ENCODE data around the gene INO80.
A peak's percentile ranks its signal among the peaks of the same experiment; 100 is the strongest.
"Not testable (repeated sequence)": the region's sequence is repeated elsewhere in the genome, so short reads cannot be mapped to it uniquely, and the experiment has no call there.

INO80 gene

DNA sequence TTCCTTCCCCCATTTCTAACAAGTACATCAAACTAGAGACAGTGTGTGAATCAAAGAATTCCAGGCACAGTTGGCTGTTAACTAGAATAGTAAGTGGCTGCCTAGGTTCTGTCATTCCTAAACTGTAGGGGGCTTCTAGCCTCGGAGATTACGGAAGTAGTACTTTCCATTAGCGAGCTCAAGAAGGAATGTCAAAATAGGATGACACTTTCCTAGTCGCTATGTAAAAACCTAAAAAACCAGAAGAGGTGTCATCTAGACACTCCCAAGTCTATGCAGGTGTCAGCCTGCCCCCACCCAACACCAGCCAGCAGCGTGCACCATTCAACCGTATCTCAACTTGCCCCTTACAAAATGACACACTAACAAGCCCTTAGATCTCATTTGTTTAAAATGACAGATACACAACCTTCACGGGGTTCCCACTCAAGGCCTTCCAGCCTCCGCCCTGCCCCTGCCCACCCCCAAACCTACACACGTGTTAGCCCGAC, 874 bp downstream of the INO80 start:
- peak; percentile 62 for DNase-seq

DNA sequence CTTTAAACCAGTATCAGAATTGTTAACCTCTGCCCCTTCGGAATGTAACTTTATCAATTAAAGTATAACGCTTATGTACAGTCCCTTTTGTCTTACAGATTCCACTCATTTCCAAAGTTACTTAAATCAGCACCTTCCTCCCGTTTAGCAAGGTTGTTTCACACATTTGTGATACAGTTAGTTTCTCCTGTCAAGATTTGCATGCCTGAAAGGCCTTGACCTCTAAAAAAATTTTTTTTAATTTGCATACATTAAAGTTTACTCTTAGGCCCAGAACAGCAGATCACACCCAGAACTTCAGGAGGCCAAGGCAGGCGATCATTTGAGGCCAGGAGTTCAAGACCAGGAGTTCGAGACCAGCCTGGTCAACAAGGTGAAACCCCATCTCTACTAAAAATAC, 9.1 kb downstream of the INO80 start:
- no peak for DNase-seq

DNA sequence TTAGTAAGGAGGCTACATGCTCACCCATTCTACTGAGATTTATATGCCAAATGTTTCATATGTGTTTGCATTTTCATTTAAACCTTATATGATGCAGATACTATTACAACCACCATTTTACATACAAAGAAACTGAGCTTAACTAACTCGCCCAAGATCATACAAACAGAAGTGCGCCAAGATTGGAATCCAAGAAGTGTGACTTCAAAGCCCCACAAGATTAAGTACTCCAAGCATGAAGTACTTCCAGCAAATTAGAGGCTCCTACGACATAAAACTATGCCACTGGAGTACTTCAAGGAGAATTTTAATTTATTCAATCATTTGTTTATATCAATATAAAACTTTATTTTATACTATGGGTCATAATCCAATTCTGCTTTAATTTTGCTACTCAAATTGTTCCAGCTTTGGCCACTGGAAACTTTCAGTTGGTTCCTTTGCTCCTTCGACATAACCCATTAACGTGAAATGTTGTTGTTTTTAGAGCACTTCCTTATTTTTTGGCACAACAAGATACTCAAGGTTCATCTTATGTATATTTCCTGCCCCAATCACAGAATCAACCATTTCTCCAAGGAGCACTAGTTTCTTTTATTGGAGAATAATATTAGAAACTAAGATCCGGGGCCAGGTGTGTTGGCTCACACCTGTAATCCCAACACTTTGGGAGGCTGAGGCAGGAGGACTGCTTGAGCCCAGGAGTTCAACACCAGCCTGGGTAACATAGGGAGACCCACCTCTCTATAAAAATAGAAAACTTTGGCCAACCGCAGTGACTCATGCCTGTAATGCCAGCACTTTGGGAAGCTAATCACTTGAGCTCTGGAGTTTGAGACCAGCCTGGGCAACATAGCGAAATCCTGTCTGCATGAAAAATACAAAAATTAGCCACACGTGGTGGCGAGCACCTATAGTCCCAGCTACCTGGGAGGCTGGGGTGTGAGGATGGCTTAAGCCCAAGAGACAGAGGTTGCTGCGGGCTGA, 10.4 kb downstream of the INO80 start:
- no peak for DNase-seq

DNA sequence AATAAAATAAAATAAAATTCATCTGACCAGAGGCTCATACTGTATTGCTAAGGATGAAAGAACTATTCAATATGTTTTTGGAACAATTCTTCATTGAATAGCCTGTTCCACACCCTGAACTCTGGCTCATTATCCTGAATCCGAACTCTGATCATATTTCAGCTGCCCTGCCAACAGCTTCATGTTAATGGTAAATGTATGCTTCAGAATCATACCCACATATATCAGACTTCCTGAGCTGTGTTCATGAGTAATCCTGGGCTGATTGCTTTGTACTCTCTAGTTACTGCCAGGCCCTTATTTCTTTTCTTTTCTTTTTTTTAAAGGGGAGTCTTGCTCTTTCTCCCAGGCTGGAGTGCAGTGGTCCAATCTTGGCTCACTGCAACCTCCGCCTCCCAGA, 11.8 kb downstream of the INO80 start:
- no peak for DNase-seq

DNA sequence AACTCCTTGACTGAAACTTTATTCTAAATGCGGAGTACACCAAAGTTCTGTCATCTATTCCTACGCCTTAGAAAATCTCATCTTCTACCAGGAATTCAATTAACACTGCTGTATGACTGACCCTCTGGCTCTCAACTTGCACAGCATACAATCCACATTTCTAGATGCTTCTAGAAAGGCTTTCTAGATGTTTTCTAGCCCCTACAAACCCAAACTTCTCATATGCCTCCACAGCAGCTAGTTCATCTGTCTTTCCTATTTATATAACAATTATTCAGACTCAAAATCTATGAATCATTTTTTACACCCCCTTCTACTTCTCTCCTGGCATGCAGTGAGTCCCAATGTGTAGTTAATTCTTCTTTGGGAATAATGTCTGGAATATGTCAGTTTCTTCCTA, 13.2 kb downstream of the INO80 start:
- no peak for DNase-seq

DNA sequence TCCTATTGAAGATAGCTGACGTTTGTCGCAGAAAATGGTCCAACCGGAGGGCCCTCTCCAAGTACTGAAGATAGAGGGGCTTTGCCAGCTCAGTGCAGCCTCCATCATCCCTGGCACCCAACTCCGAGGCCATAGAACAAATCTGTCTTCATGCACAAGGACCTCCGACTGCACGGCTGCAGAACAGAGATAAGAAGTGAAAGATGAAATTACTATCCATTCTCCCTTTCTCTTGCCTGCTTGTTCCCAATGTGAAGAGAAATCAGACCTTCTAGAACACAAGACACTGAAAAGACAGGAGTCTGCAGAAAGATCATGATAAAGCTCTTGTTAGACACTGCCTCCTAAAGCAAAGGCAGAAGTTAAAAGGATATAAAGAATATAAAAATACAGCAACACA, 19.9 kb downstream of the INO80 start:
- no peak for DNase-seq

DNA sequence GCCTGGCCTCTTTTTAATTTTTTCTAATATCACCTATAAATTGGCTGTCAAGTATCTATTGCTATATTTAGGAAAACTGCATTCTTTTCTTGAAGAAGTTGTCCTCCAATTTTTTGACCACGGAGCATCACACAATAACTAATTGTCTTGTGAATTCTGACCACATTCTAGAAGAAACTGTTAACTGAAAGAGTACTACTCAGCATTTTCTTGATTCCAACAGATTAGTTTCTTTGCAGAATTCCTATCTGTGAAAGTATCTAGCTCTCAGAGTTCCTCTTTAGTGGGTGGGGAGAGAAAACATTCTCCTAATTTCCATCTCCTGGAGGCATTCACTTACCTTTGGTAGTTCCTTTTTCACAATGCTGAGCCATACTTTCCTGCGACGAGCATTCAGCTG, 31.1 kb downstream of the INO80 start:
- DNase-seq: no peak

DNA sequence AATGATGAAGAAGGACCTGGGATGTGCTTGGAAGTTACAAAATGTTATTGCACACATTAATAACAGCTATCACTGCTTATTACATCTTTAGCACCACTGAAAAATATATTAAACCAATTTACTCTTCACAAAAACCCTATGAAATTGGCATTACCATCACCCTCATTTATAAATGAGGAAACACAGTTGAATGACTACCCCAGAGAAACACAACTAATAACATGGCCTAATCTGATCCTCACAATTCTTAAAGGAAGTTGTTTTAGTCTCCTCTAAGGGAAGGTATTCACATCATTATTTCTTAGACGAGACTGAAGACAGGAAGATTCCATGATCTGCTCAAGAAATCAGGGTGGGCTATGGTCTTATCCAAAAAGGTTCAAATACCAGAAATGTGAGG, 35.9 kb downstream of the INO80 start:
- no peak for DNase-seq

DNA sequence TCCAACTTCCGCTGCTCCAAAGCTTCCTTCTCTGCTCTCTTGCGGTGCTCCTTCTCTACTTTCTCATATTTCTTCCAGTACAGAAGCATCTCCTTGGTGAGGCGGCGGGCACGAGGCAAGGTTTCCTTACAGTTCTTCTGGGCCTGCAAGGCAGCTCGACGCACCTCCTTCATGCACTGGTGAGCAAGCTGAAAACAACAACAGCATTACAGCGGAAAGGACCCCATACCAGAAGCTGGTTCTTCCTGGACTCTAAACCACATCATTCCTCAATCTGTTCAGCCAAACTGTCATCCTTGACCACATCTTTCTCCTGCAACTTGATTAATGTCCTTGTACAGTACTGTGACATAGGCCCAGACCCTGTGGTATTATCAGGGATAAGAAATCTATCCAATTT, 36.4 kb downstream of the INO80 start:
- no peak for DNase-seq

DNA sequence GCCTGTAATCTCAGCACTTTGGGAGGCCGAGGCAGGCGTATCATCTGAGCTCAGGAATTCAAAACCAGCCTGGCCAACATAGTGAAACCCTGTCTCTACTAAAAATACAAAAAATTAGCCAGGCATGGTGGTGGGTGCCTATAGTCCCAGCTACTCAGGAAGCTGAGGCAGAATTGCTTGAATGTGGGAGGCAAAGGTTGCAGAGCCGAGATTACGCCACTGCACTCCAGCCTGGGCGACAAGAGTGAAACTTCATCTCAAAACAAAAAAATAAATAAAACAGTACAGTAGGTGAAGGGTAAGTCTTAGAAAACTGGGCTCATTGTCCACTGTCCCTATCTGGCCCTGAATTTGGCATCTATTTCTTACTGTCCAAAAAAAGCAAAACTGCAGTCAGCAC, 37.2 kb downstream of the INO80 start:
- DNase-seq: not testable (repeated sequence)

DNA sequence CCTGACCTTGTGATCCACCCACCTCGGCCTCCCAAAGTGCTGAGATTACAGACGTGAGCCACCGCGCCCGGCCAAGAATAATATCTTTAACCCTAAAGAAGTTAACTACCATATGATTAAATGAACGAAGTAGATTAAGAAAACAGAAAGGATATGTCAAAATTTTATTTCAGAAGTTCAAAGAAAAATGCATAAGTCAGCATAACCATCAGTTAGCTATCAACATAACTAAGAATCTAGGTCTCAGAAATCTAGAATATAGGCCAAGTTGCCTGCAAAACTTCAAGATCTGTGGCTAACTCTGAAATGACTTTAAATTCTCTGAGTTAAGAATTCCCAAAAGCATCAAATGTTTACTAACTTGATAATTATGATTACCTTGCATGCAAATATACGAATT, 38.0 kb downstream of the INO80 start:
- no peak for DNase-seq

DNA sequence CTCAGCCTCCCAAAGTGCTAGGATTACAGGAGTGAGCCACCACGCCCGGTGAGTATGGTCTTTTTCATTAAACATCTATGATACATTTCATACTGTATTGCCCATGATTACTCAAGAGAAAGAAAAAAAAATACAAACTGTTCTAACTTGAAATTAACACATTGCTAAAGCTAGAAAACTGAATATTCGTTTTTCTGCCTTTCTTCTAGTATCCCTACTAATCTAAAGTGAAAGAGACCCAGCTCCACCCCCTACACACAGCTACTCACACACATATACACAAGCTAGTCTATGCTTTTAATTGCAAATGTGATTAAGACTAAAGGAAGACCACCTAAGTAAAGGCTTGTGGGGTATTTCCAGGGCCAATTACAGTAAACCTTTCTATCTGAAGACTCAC, 43.1 kb downstream of the INO80 start:
- no peak for DNase-seq

DNA sequence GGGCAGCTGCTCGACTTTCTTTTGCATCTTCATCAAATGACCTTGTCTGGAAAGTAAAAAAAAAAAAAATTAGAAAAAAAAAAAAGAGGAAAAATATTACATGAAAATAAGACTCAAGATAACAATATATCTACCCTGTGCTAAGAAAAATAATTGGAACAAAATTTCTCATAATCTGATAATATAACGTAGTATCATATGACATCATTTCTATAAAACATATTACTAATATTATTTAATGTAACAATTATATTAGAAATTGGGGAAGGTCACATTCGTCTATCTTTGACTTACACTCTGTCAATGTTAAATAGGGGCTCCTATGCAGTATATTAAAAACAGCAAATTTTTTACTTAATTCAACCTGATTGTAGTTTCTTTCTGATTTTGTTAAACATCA, 44.1 kb downstream of the INO80 start:
- DNase-seq: no peak

DNA sequence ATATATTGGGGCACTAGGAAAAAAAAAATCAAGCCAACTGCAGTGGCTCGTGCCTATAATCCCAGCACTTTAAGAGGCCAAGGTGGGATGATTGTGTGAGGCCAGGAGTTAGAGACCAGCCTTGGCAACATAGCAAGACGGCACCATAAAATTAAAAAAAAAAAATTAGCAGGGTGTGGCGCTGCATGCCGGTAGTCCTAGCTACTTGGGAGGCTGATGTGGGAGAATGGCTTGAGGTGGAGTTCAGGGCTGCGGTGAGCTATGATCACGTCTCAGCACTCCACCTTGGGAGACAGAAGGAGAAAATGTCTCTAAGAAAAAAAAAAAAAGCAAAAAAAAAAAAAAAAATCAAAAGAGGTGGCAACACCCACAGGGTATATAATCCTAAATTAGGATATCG, 49.6 kb downstream of the INO80 start:
- DNase-seq: no peak

DNA sequence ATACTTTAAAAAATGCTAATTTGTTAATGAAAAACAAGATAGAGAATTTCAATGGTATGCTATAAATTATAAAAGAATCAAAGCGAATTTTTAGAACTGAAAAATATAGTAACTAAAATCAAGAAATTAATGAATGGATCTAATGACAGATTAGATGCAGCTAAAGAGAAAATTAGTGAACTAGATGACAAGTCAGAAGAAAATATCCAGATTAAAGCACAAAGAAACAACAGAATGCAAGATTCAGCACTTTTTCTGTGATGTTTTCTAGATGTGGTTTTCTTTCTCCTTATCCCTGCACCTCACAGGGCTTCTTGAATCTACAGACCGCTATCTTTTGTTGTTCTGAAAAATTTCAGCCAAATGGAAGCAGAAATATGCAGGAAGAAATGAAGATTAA, 54.4 kb downstream of the INO80 start:
- DNase-seq: no peak

DNA sequence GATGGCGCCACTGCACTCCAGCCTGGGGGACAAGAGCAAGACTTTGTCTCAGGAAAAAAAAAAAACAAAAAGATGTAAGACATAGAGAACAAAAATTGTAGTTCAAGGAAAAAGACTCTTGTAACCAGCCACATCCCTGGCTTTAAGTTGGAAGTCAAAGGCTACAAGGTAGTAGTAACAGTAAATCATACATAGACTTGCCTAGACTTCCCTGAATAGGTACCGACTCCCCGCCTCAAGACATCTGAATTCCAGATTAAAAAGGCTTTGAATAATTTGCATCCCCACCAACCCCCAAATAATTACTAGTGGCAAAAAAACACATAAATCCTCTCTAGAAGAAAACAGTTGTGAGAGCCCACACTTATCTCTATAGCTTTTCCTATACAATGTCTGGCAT, 55.6 kb downstream of the INO80 start:
- no peak for DNase-seq

DNA sequence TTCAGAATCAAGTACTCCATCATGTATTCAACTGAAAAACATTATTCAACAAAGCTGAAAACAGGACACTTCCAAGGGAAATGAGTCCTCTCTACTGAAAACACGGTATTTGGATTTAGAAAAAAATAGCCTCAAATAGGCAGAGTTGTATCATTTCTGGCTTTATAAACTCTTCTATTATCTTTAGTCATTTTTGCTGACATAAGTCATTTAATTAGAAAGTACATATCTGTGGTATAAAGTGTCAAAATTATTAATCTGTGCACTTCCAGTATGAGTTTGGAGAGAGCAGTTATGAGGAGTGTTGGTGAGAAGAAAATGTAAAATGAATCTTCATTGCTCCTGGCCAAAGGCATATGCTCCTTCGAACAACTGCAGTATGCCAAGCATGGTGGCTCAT, 59.3 kb downstream of the INO80 start:
- DNase-seq: no peak

DNA sequence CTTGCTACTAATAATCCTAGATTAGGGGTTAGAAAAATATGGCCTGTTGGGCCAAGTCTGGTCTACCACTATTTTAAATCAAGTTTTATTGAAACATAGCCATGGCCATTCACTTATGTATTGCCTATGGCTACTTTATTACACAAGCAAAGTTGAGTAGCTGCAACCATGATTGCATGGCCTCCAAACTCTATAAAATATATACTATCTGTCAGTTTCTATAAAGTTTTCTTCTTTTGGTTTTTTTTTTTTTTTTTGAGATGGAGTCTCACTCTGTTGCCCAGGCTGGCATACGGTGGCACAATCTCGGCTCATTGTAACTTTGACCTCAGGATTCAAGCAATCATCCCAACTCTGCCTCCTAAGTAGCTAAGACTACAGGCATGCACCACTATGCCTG, 60.4 kb downstream of the INO80 start:
- DNase-seq: no peak

DNA sequence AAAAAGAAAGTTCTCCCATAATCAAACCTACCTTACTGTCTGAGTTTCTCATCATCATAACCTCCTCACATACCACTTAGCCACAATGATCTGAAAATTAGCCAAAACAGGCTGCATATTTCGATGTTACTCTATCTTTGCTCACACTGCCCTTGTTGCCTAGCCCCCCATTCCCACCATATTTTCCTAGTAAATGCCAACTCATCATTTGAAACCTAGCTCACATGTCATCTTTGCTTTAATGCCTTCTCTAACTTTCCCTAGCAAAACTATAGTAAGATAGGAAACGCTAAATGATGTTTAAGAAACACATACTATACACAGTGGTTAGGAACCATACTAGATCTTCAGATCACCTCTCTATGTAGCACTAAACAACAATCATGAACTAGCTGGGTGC, 64.9 kb downstream of the INO80 start:
- no peak for DNase-seq

DNA sequence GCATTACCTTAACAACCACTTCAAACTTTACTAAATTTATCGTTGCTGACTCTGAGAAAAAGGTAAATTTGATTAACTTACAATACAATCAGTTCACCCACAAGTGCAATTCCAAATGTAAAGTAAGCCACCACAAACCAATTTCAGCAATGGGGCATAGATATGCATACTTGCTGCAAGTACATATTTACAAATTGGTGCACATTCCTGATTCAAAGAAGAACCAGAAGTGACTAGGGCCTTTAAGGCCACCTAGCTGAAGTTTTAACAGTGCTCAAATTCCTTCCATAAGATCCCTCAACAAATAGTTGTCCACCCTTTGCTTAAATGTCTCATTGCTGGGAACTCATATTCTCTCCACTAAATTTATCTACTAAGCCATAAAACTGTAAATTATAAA, 67.2 kb downstream of the INO80 start:
- no peak for DNase-seq

DNA sequence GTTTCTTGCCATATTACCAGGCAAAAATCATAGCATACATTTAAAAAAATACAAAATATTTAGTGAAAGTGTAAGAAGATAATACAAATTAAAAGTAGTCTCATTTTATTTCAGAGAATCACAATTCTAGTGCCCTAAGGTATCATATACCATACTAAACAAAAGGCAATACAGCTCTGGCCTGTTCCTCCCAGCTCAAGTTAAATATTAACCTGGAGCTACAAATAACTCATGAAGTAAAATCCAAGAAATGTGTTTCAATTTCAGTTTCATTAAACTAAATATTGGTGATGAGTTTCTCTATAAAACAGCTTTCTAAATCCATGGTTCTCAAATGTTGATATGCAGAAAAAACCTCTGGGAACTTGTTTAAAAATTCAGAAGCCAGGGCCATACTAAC, 67.7 kb downstream of the INO80 start:
- DNase-seq: no peak

DNA sequence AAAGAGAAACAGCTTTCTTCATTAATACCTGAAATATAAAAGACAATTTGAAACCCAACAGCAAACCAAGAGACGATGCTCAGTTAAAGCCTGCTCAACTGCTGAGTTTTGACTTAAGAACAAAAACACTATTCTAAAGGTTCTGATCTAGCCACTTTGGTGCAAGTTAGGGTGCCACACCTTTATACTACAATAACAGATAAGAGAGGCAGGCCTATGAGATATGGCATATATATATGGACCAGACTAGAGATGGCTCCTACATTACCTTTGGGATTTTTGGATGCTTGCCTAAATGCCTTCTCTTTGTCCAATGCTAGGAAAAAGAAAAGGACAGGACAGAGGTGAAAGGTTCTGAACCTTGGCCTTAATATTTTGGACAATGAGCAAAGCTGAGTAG, 68.6 kb downstream of the INO80 start:
- DNase-seq: no peak

DNA sequence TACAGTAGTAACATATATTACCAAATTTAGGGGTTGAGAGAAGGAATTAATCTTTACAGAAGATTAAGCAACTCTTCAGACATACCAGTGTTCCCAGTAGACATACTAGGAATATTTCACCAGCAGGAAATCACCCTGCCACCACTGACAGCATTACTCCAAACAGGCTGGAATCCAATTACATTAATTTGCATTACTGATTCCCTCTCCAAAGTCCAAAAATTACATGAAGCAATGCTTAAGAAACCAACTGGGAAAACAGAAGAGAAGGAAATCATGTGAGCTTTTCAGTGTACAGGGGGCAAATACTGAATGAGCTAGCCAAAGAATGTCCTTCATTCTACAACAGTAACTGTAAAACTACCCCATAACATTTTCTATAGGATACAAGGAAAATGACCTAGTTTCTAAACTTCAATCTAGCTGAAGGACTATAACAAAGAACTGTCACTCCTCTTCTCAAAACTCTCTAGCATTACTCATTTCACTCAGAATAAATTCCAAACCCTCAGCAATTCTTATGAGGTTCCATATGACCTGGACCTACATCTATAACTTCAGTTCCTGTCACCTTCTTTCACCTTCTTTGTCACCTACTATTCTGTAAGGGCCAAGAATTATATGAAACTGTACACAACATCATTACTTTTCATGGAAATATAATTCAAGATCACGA, 72.7 kb downstream of the INO80 start:
- no peak for DNase-seq

DNA sequence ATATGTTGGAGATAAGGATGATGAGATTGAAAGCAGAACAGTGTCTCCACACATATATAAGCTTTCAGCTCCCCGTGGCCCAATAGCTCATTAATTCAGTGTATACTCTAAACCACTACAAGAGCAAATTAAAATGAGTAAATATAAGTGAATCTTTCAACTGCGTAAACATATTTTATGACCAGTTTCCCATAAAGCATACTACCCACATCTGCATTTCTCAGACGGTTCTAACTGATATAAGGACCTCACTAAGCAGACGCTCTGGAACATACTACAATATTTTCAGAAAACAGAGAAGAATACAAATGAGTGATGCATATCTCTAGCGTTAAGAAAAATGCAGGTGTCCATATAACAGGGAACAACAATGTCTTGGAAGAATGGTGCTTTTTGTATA, 73.2 kb downstream of the INO80 start:
- DNase-seq: no peak
